HG02759 (cell line): ENCODE measurements around the gene RPL37.
"Not testable (repeated sequence)": the region's sequence is repeated elsewhere in the genome, so short reads cannot be mapped to it uniquely, and the experiment has no call there.

Experiments used
- ATAC-seq: cut with Tn5 transposase; IDR thresholded peaks from one replicate; pipeline ENCODE4 v1.9.1; 2021; ENCODE audit warnings: mild to moderate bottlenecking, moderate library complexity; ENCODE audit not compliant: unreplicated experiment

The RPL37 gene

DNA sequence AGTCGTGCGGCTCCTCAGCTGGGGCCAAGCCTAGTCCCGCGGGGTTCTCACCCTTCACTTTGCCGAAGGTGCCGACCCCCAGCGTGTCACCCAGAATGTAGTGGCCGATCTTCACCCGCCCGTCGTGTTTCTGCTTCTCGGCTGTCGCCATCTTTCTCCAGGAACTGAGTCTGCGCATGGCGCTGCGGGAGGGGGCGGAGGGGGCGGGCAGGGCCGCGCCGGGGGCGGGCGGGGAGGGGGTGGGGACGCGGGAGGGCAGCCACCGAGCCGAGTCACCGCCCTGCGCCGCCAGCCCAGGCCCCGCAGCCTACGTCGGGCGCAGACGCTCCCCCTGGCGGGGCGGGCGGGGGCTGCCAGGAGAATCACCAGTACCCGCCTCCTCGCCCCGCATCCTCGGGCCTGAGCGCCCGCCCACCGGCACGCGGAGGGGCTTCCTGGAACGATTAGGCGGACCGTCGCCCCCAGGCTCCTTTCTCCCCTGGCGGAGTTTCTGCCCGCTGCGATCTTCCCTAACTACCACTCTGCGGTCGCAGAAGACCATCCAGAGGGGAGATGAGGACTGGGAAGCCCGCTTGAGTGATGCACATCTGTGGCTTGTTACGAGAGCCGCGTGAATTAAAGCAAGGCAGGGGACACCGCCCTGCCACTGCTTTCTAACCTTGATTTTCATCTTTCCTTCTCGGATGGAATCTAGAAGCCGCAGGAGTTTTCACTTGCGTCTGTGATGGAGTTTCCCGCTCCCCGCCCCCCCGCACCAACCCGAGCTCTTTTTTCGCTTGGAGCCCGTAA is 36.8 kb downstream of the RPL37 start, which contains the start of gene PRKAA1:
Gene PRKAA1, minus strand, starts transcription at position 363 of the 789 bp plus-strand sequence. Its CDS starts 185 bp downstream, at position 178.
- peak; percentile 96 for ATAC-seq

DNA sequence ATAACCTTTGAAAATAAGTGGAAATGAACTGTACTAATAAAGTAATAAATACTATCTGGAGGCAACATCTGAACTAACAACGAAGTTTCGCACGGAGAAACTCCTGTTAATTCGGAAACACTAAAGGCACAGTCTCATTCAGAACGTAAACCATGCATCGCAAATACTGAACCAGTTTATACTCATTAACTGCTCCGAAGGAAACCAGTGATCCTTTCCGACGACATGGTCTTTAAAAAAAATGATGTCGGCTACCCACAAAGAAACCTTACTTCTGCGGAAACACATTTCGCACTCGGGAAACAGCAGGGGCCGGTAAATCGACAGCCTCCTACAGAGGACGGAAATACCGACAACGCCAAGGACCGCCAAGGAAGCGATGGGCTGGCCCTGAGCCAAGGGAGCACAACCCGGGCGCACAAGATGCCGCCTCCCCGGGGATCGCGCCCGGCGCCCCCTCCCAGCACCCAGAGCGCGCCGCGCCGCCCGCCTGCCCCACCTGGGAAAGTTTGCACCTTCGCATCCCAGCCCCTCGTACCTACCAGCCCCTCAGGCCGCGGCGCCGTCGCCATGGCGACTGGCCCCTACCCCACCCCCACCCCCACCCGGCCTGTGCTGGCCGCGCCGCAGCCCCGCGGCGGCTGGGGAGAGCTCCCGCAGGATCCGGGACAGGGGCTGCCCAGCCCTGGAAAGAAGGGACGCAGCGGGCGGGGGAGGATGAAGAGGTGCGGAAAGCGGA is 37.6 kb downstream of the RPL37 start:
- ATAC-seq, result peak; percentile 46

DNA sequence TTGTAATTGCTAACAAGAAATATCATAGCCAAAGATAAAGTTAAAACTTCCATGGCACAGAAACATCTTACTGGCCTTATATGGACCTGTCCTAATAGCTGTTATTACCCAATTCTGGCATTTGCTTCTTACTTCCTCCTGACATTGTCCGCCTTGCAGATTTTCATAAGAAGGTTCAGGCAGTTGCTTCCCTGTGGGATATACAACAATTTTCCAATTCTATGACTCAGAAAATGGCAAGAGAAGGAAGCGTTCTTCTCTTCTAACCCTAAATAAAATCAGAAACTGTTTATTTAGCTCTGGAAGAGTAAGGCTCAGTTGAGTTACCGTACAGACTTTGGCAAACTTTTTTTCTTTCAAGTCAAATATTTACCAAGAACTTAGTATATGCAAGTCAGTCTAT is 38.5 kb downstream of the RPL37 start:
- no peak for ATAC-seq

DNA sequence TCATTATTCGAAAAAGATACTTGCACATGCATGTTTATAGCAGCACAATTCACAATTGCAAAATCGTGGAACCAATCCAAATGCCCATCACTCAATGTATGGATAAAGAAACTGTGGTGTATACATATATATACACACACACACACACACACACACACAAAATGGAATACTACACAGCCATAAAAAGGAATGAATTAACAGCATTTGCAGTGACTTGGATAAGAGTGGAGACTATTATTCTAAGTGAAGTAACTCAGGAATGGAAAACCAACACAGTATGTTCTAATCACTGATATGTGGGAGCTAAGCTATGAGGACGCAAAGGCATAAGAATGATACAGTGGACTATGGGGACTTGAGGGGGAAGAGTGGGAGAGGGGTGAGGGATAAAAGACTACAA is 40.1 kb downstream of the RPL37 start:
- ATAC-seq, result not testable (repeated sequence)

DNA sequence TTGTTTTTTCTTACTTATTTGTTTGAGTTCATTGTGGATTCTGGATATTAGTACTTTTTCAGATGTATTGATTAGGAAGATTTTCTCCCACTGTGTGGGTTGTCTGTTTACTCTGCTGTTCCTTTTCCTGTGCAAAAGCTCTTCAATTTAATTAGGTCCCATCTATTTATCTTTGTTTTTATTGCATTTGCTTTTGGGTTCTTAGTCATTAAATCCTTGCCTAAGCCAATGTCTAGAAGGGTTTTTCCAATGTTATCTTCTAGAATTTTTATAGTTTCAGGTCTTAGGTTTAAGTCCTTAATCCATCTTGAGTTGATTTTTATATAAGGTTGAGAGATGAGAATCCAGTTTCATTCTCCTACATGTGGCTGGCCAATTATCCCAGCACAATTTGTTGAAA is 40.7 kb downstream of the RPL37 start:
- not testable (repeated sequence) for ATAC-seq

DNA sequence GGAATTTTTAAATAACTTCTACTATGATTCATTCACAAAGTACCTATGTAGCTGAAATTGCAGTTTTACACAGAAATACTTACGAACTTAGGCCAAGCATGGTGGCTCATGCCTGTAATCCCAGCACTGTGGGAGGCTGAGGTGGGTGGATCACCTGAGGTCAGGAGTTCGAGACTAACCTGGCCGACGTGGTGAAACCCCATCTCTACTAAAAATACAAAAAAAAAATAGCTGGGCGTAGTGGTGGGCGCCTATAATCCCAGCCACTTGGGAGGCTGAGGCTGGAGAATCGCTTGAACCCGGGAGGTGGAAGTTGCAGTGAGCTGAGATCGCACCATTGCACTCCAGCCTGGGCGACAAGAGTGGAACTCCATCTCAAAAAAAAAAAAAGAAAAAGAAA is 42.3 kb downstream of the RPL37 start:
- ATAC-seq, result not testable (repeated sequence)

DNA sequence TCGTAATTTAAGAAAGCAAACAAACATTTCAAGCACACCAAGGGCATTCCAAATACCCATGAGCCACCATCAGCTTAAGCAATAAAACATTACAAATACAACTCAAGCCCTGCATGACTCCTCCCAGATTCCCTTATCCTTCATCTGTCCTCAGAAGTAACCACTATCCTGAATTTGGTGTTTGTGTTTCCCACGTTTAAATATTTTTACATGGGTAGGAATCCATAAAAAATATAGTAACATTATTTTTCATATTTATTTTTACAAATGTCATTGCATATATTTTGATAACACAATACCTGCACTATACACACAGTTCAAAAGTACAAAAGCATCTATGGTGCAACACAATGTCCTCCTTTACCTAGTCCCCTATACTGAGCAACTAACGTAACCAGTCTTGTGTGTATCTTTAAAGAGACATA is 43.3 kb downstream of the RPL37 start:
- no peak for ATAC-seq

DNA sequence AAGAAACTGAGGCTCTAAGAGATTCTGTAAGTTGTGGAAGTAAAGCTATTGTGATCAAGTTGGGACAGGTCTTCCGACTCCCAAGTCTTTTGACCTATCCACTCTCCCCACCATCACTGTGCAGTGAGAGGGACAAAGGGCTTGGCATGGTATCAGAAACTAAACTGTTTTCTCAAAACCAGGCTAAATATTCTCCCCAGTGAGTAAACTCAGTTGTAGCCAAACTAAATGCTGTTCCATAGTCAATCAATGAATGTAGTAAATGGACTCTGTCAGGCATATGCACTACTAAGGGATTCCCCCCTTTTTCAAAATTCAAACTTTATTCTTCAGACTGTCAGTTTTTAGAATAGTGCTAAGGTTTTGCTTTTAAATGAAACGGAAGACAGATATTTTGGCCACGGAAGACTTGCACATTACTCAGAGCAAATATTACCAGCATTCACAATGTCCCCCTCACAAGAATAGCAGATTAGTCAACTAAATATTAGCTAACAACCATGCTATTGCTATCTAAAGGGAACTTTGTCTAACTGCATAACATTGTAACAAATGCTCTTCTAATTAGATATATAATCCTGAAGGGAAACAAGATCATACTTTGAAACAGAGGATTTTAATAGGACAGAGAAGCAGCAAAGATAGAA is 44.0 kb downstream of the RPL37 start:
- ATAC-seq, result no peak

DNA sequence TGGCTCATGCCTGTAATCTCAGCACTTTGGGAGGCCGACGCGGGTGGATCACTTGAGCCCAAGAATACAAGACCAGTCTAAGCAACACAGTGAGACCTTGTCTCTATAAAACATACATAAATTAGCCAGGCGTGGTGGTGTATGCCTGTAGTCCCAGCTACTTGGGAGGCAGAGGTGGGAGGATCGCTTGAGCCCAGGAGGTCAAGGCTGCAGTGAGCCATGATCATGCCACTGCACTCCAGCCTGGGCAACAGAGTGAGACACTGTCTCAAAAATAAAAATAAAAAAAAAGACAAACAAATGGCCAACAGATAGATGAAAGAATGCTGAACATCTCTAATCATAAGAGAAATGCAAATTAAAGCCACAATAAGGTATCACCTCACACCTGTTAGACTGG is 46.1 kb downstream of the RPL37 start:
- ATAC-seq, result not testable (repeated sequence)

DNA sequence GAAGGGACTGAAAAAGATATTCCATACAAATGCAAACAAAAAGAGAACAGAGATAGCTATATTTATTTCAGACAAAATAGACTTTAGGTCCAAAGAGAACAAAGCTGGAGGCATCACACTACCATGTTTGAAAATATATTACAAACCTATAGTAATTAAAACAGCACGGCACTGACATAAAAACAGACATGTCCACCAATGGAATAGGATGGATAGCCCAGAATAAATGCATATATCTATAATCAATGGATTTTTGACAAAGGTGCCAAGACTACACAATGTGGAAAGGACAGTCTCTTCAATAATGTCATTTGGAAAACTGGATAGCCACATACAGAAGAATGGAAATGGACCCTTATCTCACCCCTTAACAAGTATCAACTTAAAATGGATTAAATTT is 47.0 kb downstream of the RPL37 start:
- no peak for ATAC-seq

DNA sequence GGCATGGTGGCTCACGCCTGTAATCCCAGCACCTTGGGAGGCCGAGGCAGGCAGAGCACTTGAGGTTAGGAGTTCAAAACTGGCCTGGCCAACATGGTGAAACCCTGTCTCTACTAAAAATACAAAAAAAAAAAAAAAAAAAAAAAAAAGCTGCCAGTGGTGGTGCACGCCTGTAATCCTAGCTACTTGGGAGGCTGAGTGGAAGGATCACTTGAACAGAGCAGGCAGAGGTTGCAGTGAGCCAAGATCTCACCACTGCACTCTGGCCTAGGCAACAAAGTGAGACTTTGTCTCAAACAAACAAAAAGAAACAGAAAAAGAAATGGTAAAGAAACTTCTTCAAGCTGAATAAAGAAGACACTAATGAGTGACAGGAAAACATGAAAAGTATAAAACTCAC is 48.4 kb downstream of the RPL37 start:
- ATAC-seq, result not testable (repeated sequence)

DNA sequence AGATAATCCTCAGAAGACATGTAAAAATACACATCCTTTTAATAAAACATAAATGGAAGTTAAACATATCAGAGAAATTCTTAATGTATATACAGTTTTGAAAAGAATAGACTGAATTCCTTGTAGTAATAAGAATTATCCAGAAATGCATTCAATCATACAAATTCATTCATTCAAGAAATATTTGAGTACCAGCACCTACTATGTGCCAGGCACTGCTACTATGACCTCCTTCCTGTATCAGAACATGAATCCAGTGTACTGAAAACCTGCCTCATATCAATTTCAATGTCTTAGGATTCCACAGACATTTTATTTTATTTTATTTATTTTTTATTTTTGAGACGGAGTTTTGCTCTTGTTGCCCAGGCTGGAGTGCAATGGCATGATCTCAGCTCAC is 50.1 kb downstream of the RPL37 start:
- no peak for ATAC-seq

DNA sequence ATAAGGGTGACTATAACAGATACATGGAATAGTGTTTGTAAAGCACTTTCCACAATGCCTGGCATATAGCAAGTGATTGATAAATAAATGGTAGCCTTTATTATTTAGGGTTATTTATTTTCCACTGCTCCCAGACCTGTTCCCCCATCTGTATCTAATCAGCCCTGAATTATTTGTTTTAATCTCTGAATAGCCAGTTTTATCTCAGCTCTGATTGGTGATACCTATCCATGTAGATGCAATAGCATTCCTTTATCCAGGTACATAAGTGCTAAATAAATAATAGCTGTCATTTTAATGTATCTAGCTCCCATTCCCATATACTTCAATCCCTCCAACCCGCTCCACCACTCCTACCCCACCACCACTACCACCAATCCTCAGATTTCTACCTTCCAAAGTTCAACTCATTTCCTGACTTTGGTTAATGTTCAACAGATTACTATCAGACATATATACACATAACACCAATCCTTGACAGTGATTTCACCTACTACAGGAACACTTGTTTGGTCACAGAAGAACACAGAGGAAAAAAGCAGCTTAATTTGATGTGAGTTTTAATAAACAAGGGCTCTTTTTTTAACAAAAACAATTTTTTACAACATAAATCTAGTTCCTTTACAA is 50.9 kb downstream of the RPL37 start:
- ATAC-seq, result no peak

DNA sequence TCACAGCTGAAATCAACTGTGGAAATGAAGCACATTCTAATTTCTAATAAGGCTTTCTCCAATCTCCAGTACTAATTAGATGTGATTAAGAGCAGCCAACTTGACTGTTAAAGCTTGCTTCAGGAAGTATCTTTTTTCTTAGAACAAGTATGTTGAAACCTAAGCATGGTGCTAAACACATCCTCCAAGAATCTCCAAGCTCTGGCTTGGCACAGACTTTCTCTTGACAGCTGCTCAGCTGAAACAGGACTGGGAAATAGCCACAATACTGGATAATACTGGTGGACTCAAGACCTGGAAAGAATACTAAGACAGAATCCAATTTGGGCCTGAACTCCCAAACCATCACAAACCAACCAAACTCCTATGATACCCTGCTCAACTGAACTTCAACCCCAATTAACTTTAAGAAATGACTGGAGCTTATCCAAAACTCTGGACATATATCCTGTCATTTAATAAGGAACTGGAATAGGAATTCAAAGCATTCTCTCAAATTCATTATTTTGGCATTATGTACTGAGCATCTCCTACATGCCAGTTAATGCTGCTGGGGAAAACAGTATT is 53.1 kb downstream of the RPL37 start:
- ATAC-seq, result no peak

DNA sequence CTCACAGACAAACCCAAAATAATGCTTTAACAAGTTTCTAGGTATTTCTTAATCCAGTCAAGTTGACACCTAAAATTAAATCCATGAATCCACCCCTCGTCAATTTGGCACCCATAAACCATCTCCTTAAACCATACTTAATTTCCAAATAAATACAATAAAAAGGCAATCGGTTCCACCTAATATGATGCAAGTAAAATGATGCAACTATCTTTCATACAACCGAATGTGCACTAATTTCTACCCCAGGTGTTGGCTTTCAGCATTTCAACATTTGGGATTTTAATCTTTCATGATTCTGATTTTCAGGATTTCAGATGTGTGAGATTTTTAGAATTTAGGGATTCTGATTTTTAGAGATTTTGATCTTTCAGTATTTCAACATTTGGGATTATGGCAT is 54.2 kb downstream of the RPL37 start:
- ATAC-seq, result no peak

DNA sequence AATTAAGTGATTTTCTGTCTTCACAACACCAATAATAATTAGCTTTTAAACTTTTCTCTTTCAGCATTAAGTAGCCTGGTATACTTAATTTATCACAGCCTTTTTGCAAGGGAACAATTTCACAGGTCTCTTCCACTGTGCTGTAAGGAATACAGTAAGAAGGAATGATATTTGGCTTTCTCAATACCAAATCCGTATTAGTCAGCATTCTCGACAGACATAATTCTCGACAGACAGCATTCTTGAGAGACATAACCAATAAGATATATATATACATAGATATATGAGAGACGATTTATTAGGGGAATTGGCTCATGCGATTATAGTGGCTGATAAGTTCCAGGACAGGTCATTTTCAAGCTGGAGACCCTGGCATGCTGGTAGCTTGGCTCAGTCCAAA is 54.8 kb downstream of the RPL37 start:
- no peak for ATAC-seq

DNA sequence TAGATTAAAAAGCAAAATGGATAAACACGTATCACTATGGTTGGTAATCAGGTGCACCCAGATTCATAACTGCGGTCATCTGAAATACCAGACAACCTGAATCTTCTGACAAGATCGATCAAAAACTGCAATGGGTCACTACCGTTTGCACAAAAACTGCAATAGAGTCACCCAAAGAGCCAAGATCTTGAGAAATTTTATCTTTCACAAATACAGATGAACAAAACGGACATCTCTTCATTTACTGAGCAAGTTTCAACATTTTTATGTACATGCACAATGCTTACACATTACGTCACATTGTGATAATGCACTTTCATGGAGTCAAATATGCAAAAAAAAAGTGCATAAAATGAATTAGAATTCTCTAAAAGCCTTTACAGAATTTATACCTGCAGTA is 55.5 kb downstream of the RPL37 start:
- ATAC-seq, result no peak

DNA sequence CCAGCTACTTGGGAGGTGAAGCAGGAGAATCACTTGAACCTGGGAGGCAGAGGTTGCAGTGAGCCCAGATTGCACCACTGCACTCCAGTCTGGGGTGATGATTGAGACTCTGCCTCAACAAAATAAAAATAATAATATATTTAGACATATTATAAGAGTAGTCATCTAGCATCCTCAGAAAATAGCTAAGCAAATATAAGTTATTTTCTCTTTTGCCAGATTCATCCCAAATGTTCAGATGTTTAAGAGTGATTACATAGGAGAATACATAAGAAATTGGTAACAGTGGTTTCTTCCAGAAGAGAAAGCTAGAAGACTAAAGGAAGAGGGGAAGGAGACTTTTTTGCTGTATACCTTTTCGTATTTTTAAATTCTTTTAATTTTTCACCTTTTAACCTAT is 56.9 kb downstream of the RPL37 start:
- ATAC-seq, result no peak

DNA sequence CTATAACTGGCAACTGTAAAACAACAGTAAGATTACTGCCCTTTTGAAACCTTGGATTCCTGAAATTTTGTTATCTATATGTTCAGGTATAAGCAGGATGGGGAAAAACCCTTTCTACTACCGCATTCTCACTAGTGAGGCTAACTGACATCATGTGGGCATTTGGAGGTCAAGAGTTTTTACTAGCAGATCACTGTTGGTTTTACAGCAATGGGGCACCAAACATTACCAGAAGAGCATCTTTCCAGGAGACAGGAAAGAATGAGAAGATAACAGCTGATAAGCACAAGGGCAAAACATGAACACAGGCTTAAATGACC is 58.4 kb downstream of the RPL37 start:
- no peak for ATAC-seq

DNA sequence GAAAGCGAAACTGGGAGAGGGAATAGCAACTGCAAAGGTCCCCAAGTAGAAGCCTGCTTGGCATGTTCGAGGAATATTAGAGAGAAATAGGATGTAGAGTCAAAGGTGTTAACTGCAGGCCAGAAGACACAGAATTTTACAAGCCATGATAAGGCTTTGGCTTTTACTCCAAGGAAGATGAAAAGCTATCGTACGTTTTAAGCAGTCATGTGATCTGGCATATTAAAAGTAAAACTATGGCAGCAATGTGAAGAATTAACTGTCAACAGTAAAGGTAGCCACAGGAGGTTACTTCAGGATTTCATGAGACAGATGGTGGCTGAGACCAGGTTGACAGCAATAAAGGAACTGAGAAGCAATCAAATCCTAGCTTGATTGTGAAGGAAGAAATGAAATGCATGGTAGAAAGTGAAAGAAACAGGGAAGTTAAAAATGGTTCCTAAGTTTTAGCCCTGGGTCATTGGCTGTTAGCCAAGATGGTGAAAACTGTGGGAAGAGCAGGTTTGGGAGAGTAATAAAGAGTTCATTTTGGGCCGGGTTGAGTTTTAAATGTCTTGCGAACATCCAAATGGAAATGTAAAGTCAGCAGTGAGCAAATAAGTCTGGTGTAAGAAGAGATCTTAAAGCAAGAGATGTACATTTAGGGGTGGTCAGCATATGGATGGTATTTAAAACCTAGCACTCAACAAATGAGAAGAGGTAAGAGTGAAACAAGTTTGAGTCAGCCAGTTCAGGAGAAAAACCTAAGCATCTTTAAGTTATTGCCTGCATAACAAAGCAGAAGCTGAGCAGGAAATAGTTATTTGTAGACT is 59.0 kb downstream of the RPL37 start:
- no peak for ATAC-seq
